Ishikawa (cell line): Measurements from ENCODE around the gene RAB26.

Source experiments
- CEBPB ChIP-seq: IDR thresholded peaks from 2 replicates; pipeline ENCODE4 v1.6.1; 2012
- CREB1 ChIP-seq: IDR thresholded peaks from 2 replicates; pipeline ENCODE4 v1.6.1; 2012; ENCODE audit warnings: low read depth
- EGR1 ChIP-seq: IDR thresholded peaks from 2 replicates; pipeline ENCODE4 v1.6.1; 2012
- EP300 ChIP-seq: IDR thresholded peaks from 2 replicates; pipeline ENCODE4 v1.6.1; 2012; ENCODE audit warnings: borderline replicate concordance
- FOXM1 ChIP-seq: IDR thresholded peaks from 2 replicates; pipeline ENCODE4 v1.6.1; 2012; ENCODE audit warnings: low read depth, borderline replicate concordance
- MAX ChIP-seq: IDR thresholded peaks from 2 replicates; pipeline ENCODE4 v1.6.1; 2012
- NFIC ChIP-seq: IDR thresholded peaks from 2 replicates; pipeline ENCODE4 v1.6.1; 2012
- RAD21 ChIP-seq: IDR thresholded peaks from 2 replicates; pipeline ENCODE4 v1.6.1; 2012; ENCODE audit warnings: low read depth
- REST ChIP-seq: IDR thresholded peaks from 2 replicates; pipeline ENCODE4 v1.6.1; 2012; ENCODE audit warnings: low read depth, mild to moderate bottlenecking
- TAF1 ChIP-seq: IDR thresholded peaks from 2 replicates; pipeline ENCODE4 v1.6.1; 2012; ENCODE audit warnings: low read depth, mild to moderate bottlenecking
- TCF12 ChIP-seq: IDR thresholded peaks from 2 replicates; pipeline ENCODE4 v1.6.1; 2012; ENCODE audit warnings: low read depth
- TEAD4 ChIP-seq: IDR thresholded peaks from 2 replicates; pipeline ENCODE4 v1.6.1; 2012
- USF1 ChIP-seq: IDR thresholded peaks from 2 replicates; pipeline ENCODE4 v1.6.1; 2012
- YY1 ChIP-seq: IDR thresholded peaks from 2 replicates; pipeline ENCODE4 v1.6.1; 2012; ENCODE audit warnings: low read depth
- ZBTB7A ChIP-seq: IDR thresholded peaks from 2 replicates; pipeline ENCODE4 v1.6.1; 2012; ENCODE audit warnings: low read depth

Gene RAB26

GRCh38 chr16:2170587-2171435 is 22.4 kb downstream of the RAB26 start:
- no peak for TF ChIP-seq CEBPB
- no peak for TF ChIP-seq TCF12
- no peak for TF ChIP-seq TAF1
- TF ChIP-seq YY1 = no peak
- no peak for TF ChIP-seq RAD21
- no peak for TF ChIP-seq NFIC
- no peak for TF ChIP-seq USF1
- no peak for TF ChIP-seq ZBTB7A
- TF ChIP-seq REST = no peak
- no peak for TF ChIP-seq EP300
- TF ChIP-seq CREB1 = no peak
- no peak for TF ChIP-seq FOXM1

GRCh38 chr16:2171601-2172178 is 23.3 kb downstream of the RAB26 start:
- TF ChIP-seq MAX (no peak), ZBTB7A (no peak), EP300 (no peak), TCF12 (no peak), TEAD4 (no peak)

GRCh38 chr16:2172688-2173335 is 24.4 kb downstream of the RAB26 start:
- TF ChIP-seq TCF12 (no peak), REST (no peak), USF1 (no peak), FOXM1 (no peak), NFIC (no peak), EGR1 (no peak)

GRCh38 chr16:2173366-2173765 is 24.9 kb downstream of the RAB26 start:
- TF ChIP-seq MAX (no peak), FOXM1 (no peak), YY1 (no peak), RAD21 (no peak), CEBPB (no peak), CREB1 (no peak), REST (no peak)
